CD4-positive, alpha-beta T cell treated with Interferon alpha-2 for 1 hour (primary cell): ENCODE results near the gene DLL4.
"Not testable (repeated sequence)": the region's sequence is repeated elsewhere in the genome, so short reads cannot be mapped to it uniquely, and the experiment has no call there.

Experiments used
- DNase-seq, 2 donors: peaks; one replicate each; pipeline ENCODE4 v3.0.0-alpha.2; 2020 to 2022

DLL4 gene

GRCh38 chr15:40943764-40944365, 14.7 kb downstream of the DLL4 start:
- DNase-seq, result no peak

- no peak for DNase-seq
Observed at GRCh38 chr15:40944510-40945296, 15.6 kb downstream of the DLL4 start.

GRCh38 chr15:40948706-40949473, 19.8 kb downstream of the DLL4 start:
- DNase-seq, result no peak

- DNase-seq, result no peak
Observed at GRCh38 chr15:40949756-40950207, 20.6 kb downstream of the DLL4 start.

- no peak for DNase-seq
Observed at GRCh38 chr15:40951764-40952163, 22.6 kb downstream of the DLL4 start.

- no peak for DNase-seq
Observed at GRCh38 chr15:40952301-40952900, 23.3 kb downstream of the DLL4 start.

GRCh38 chr15:40952901-40953712, 24.0 kb downstream of the DLL4 start, which contains the start of gene CHAC1:
Gene CHAC1 (plus strand): TSS chr15:40953471. CDS start chr15:40953584, 113 bp downstream.
- DNase-seq, result peak; percentile 95 to 97

GRCh38 chr15:40953713-40954074, 24.6 kb downstream of the DLL4 start:
- no peak for DNase-seq

GRCh38 chr15:40954158-40954848, 25.2 kb downstream of the DLL4 start:
- not testable (repeated sequence) for DNase-seq

- no peak for DNase-seq
Observed at GRCh38 chr15:40955141-40955903, 26.2 kb downstream of the DLL4 start.

- DNase-seq, result no peak
Observed at GRCh38 chr15:40955930-40956540, 26.9 kb downstream of the DLL4 start.

GRCh38 chr15:40956541-40956982, 27.4 kb downstream of the DLL4 start:
- DNase-seq, result no peak

GRCh38 chr15:40957041-40957555, 28.0 kb downstream of the DLL4 start:
- DNase-seq, result no peak

- DNase-seq, result no peak
Observed at GRCh38 chr15:40957581-40958051, 28.5 kb downstream of the DLL4 start.

- no peak for DNase-seq
Observed at GRCh38 chr15:40958146-40958545, 29.0 kb downstream of the DLL4 start.

- DNase-seq, result no peak
Observed at GRCh38 chr15:40958723-40959122, 29.6 kb downstream of the DLL4 start.

- DNase-seq, result no peak
Observed at GRCh38 chr15:40959331-40960141, 30.4 kb downstream of the DLL4 start.

- no peak for DNase-seq
Observed at GRCh38 chr15:40960151-40960885, 31.2 kb downstream of the DLL4 start.
